ENCODE data around the gene ZMIZ1.

The ZMIZ1 gene

GRCh38 chr10:79153745-79154144 lies 85.0 kb downstream of the ZMIZ1 start:
- TF ChIP-seq CTCF (IDR thresholded peaks at IDR 0.05) (no peak), ZFX (IDR thresholded peaks at IDR 0.05; ENCODE audit: borderline replicate concordance) (no peak)
- no peak overlapping the region for H3K27ac ChIP-seq

DNA sequence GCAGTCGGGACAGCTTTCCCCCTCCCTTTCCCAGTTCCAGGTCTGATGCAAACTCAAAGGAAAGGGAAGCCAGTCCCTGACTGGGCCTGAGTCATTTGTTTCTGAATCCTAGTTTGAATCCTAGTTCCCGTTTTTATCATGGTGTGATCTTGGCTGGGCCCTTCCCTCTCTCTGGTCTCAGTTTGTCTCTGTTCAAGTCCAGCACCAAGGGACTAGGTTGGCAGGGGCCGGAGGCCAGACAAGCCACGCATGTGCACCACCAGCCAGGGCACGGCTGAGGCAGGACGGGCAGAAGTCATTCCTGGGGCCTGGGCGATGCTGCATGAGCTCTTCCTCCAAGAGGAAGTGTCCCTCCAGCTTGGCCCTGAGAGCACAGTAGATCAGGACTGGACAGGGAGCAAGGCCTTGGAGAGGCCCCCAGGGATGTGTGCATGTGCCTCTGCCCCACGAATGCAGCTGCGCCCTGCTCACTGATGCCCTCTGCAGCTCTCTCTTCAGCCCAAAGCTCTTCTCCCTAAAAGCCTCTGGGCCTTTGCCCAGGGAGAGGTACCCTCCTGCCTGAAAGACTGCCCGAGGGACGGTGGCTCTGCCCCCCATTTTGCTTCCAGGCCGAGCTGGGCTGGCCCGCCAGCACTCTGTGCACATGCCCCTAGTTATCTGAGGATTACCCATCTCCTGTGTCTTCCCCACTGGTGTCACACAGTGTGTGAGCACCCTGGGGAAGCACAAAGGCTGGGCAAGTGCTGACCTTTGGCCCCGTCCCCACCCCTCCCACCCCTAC lies 86.7 kb downstream of the ZMIZ1 start:
- no peak for TF ChIP-seq CTCF (IDR thresholded peaks at IDR 0.05)
- TF ChIP-seq ZFX (IDR thresholded peaks at IDR 0.05; ENCODE audit: borderline replicate concordance), result no peak
- H3K27ac ChIP-seq, result no peak overlapping the region

GRCh38 chr10:79156334-79157274 lies 87.8 kb downstream of the ZMIZ1 start:
- TF ChIP-seq ZFX (IDR thresholded peaks at IDR 0.05; ENCODE audit: borderline replicate concordance), result no peak
- TF ChIP-seq CTCF (IDR thresholded peaks at IDR 0.05), result no peak
- H3K27ac ChIP-seq, result peak overlapping the region; percentile 37

DNA sequence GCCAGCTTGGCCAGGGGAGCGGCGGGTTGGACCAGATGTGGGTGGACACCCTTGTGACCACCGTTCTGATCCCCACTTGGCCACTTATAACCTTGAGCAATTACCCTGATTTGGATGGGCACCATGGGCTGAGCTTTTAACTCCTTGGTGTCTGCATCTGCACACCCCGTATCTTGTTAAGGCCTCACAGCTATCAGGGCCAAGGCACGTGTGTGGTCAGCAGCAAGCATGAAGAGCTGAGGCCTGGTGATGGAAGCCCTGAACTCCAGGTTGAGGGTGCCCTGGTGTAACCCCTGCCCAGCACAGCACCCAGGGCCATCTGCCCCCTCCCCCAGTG lies 89.2 kb downstream of the ZMIZ1 start:
- H3K27ac ChIP-seq, result peak overlapping the region; percentile 37
- TF ChIP-seq CTCF (IDR thresholded peaks at IDR 0.05) (no peak), ZFX (IDR thresholded peaks at IDR 0.05; ENCODE audit: borderline replicate concordance) (no peak)

DNA sequence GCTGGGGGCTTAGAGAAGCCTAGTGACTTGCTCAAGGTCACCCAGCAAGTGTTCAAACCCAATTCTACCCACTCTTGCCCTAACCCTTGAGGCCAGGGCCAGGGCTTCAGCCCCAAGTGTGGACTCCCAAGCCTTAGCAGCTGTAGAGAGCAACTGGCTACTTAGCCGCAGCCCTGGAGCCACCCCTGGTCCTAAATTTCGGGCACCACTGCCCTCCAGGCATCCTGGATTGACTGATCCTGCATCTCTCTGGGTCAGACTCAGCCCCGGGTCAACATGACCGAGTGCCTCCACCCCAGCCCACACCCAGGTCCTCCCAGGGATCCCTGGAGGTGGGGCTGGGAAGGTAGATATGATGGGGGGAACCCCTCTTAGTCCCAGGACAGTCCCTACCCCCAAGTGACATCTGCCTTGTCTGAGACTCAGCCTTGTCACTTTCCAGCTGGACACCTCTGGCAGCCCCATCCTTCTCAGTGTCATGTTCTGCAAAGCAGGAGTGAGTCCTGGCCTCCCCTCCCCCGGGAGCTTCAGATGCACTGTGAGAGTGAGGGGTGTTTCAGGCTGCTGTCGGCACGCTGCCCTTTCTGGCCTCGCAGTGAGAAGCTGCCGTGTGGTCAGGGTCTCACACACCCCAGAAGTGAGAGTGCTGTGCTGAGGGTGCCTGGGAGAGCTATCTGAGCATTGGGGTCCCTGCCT lies 89.8 kb downstream of the ZMIZ1 start:
- peak overlapping the region; percentile 37 for H3K27ac ChIP-seq
- TF ChIP-seq ZFX (IDR thresholded peaks at IDR 0.05; ENCODE audit: borderline replicate concordance), result no peak
- no peak for TF ChIP-seq CTCF (IDR thresholded peaks at IDR 0.05)

DNA sequence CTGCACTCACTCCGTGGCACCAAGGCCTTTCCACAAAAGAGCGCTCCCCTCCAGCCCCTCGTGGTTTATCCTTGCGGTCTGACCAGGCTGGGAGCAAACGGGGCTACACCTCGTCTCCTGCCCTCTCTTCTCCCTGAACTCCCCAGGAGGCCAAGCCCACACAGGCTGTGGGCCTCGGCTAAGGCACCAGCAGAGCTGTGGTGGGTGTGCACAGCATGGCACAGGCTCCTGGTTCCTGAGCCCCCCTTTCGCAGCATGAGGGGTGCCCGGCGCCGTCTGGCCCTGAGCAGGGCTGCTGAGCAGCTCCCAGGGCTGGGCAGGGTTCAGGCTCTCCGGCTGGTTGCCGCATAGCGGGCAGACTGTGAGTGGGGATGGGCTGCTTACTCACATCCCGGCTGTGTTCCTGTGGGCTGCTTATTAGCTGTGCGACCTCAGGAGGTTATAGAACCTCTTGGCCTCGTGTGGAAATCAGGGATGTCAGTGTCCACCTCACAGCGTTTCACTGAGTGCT lies 90.4 kb downstream of the ZMIZ1 start:
- H3K27ac ChIP-seq, result no peak overlapping the region
- no peak for TF ChIP-seq CTCF (IDR thresholded peaks at IDR 0.05)
- no peak for TF ChIP-seq ZFX (IDR thresholded peaks at IDR 0.05; ENCODE audit: borderline replicate concordance)
